Upper lobe of left lung (tissue), 4 donors: Measurements from ENCODE around the gene LARGE1.

Experiments used
- CTCF ChIP-seq, 6 experiments: fragments of 450-650 bp in 4 of 6; fragments of 200-600 bp in 2 of 6; sonication (generic) in 2 of 6; IDR thresholded peaks; one replicate each; pipeline ENCODE4 v1.5.1; 2016 to 2019; ENCODE audit warnings: antibody characterized with exemption in 6 of 6
- POLR2A ChIP-seq, 4 donors: fragments of 450-650 bp; IDR thresholded peaks; one replicate each; pipeline ENCODE4 v1.5.1; 2016 to 2017; ENCODE audit warnings: antibody characterized with exemption in 4 of 4, mild to moderate bottlenecking in 2 of 4
- POLR2AphosphoS5 ChIP-seq, 2 donors: sonication (generic); formaldehyde crosslinking; IDR thresholded peaks; one replicate each; pipeline ENCODE4 v1.5.1; 2017; ENCODE audit warnings: antibody characterized with exemption in 2 of 2

GRCh38 chr22:33625959-33626358, 294.3 kb downstream of the LARGE1 start:
- TF ChIP-seq CTCF (IDR thresholded peaks at IDR 0.05) (no peak), POLR2A (IDR thresholded peaks at IDR 0.05) (no peak), POLR2AphosphoS5 (IDR thresholded peaks at IDR 0.05) (no peak)
